ENCODE measurements around the gene KLK12. TPM values are rescaled to one million over a fixed set of nuclear protein-coding genes. Genes with fewer than 3 reads are reported as not detected.

Gene KLK12
- total RNA-seq, 1 donor from 2014 or later = not detected

DNA sequence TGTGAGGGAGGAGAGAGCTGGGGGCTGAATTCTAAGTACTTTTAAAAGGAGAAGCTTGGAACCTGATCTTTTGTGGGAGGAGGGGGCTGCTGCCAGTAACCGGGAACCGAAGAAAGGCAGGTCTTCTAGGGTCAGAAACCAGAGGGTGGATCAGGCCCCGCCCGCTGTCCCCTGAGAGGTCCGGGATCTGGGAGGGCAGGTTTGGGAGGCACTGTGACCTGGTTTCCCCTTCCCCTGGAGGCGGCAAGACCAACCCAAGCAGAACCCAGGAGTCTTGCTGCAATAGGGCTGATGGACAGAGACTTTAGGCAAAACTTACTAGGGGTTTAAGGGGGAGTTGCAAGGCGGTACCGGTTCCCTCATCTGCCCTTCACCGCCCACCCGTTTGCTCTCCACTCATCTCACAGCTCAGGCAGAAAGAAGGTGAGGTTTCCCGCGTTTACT, 32.7 kb downstream of the KLK12 start:
- no peak overlapping the region for H3K4me3 ChIP-seq (ENCODE audit: low read depth, low read length)
- no peak for DNase-seq (ENCODE audit: low read depth)
- TF ChIP-seq, protein P1, sequence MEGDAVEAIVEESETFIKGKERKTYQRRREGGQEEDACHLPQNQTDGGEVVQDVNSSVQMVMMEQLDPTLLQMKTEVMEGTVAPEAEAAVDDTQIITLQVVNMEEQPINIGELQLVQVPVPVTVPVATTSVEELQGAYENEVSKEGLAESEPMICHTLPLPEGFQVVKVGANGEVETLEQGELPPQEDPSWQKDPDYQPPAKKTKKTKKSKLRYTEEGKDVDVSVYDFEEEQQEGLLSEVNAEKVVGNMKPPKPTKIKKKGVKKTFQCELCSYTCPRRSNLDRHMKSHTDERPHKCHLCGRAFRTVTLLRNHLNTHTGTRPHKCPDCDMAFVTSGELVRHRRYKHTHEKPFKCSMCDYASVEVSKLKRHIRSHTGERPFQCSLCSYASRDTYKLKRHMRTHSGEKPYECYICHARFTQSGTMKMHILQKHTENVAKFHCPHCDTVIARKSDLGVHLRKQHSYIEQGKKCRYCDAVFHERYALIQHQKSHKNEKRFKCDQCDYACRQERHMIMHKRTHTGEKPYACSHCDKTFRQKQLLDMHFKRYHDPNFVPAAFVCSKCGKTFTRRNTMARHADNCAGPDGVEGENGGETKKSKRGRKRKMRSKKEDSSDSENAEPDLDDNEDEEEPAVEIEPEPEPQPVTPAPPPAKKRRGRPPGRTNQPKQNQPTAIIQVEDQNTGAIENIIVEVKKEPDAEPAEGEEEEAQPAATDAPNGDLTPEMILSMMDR (conservative IDR thresholded peaks at IDR 0.05; ENCODE audit: low read depth, low read length) = no peak

DNA sequence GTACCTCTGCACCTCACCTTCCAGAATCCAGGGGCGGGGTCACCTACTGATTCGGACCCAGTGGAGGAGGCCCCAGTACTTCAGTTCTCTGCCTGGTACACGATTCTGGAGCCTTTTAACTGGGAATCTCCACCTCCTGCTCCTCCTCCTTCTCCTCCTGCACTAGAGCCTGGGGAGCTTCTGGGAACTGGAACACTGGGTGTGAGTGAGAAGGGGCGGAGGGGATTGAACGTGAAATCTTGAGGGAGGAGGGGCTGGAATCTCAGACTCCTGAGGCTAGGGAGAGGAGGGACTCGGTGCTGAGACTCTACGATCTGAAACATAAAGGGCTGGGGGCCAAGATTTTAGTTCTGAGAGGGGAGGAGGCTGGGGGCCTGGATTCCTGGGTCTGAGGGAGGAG, 33.3 kb downstream of the KLK12 start, which contains the start of gene KLK8:
Gene KLK8 (minus strand): TSS at position 90 of the 400 bp plus-strand sequence. CDS start 437 bp downstream, outside the sequence.
- H3K4me3 ChIP-seq (ENCODE audit: low read depth, low read length) = no peak within 1 kb of the TSS
- TF ChIP-seq, protein P1 (conservative IDR thresholded peaks at IDR 0.05; ENCODE audit: low read depth, low read length) = no peak
- no peak for DNase-seq (ENCODE audit: low read depth)

DNA sequence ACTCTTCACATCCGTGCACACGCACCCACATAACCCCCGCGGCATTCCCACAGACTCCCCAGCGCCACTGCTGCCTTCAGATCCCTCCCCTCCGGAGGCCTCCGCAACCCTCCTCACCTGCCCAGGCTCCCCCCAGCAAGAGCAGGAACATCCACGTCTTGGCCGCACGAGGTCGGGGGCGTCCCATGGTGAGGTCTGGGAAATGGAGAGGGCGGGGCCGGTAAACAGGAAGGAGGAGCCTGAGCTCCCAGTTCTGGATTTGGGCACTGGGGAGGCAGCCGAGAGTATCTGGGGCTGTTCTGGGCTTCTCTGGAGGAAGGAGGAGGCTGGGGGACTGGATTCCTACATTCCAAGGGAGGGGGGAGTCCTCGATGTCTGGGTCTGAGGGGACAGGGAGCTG, 33.8 kb downstream of the KLK12 start:
- TF ChIP-seq, protein P1 (conservative IDR thresholded peaks at IDR 0.05; ENCODE audit: low read depth, low read length) = no peak
- DNase-seq (ENCODE audit: low read depth) = no peak
- no peak overlapping the region for H3K4me3 ChIP-seq (ENCODE audit: low read depth, low read length)

DNA sequence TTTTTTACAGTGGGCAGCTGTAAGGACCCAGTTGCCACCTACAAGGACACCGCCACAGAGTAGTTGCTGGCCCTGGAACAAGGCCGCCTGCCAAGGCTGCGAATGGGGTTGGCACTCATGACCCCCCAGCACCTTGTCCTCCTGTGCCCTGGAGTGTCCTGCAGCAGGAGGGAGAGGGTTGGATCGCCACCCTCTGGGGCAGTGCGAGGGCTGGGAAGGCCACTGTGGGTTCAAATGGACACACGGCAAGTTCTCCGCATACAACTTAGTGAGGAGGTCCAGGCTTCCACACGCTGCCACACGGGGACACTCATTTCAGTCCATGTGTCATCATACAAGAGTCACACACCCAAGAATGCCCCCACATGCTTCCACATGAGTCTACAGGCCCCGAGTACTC, 34.4 kb downstream of the KLK12 start:
- TF ChIP-seq, protein P1 (conservative IDR thresholded peaks at IDR 0.05; ENCODE audit: low read depth, low read length) = no peak
- no peak for DNase-seq (ENCODE audit: low read depth)
- no peak overlapping the region for H3K4me3 ChIP-seq (ENCODE audit: low read depth, low read length)

DNA sequence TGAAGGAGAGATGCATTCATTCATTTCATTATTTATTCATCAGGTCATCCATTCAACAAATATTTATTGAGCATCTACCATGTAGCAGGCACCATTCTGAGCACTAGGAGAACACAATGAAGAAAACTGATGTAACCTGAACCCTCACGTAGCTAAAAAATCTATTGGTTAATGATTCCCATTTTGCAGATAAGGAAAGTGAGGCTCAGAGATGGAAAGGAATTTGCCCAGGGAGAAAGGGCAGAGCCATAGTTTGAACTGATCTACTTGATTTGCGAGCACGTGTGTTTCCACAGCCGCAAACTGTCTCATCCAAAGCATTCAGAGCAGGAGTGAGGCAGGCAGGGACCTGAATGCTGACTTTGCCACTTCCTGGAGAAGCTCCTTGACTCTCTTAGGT, 36.1 kb downstream of the KLK12 start:
- DNase-seq (ENCODE audit: low read depth) = no peak
- TF ChIP-seq, protein P1 (conservative IDR thresholded peaks at IDR 0.05; ENCODE audit: low read depth, low read length) = no peak

DNA sequence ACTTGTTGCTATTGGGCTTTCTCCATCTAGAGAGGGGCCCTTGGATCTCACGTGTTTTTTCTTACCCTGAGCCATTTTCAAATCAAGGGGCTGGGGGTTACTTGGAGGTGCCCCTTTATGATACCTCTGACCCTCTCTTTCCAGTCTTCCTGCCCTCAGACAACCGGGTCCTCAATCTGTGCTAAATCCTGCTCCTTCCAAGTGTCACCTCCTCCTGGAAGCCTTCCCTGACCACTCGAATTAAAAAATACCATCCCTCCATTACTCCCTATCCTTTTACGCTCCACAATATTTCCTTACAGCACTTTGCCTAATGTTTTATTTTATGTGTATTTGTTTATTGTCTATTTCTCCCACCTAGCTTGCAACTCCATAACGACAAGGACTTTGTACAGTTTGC, 36.7 kb downstream of the KLK12 start:
- no peak overlapping the region for H3K4me3 ChIP-seq (ENCODE audit: low read depth, low read length)
- no peak for DNase-seq (ENCODE audit: low read depth)
- TF ChIP-seq, protein P1 (conservative IDR thresholded peaks at IDR 0.05; ENCODE audit: low read depth, low read length) = no peak

More for the DNA sequence above, 36.1 kb downstream of the KLK12 start:
- no peak overlapping the region for H3K4me3 ChIP-seq (ENCODE audit: low read depth, low read length)

DNA sequence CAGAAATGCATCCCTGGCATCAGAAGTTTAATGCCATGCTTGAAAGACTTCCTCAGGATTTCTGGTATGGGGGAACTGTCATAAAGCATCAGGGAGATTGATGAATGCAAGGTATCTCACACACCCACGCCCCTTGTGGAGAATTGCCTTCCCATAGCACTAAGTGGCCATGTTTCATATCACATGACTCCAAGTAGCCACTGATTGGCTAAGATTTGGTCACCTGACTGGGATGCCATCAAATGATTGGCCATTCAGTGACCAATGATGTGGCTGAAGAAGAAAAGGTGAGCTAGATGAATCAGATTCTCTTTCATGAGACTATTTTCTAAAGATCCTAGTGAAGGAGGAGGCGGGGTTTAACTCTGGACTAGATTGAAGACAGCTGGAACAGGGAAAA, 40.7 kb downstream of the KLK12 start:
- DNase-seq (ENCODE audit: low read depth) = no peak
- H3K4me3 ChIP-seq (ENCODE audit: low read depth, low read length) = no peak overlapping the region
- TF ChIP-seq, protein P1 (conservative IDR thresholded peaks at IDR 0.05; ENCODE audit: low read depth, low read length) = no peak

All from epithelial cell of proximal tubule (primary cell).